ENCODE data around the gene USP22. TPM values are rescaled to one million over a fixed set of nuclear protein-coding genes. Genes with fewer than 3 reads are reported as not detected.

USP22 gene
- total and polyA plus RNA-seq, 2 of the 4 experiments (the other 2 are of a cell fraction), result 161 to 319 TPM

DNA sequence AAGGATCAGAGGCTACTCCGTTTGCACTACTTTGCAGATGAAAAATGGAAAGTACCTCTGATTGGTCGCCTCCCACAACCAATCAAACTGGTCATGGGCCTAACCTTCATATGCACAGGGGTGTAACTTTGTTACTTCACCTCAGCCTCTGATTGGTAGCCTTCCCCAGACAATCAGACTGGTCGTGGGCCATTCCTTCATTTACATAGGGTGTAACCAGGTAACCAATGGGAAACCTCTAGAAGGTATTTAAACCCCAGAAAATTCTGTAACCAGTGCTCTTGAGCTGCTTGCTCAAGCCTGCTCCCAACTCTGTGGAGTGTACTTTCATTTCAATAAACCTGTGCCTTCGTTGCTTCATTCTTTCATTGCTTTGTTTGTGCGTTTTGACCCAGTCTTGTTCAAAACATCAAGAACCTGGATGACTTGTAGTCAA is 39.2 kb upstream of the USP22 start:
- no peak overlapping the region for H2BK120ac ChIP-seq (ENCODE audit: low read depth, low read length)
- no peaks in the 10 kb centered on the region for H4K20me1 ChIP-seq (ENCODE audit: insufficient read depth, low read length)
- H2BK20ac ChIP-seq (ENCODE audit: low read depth, low read length), result no peak overlapping the region
- H2AK5ac ChIP-seq (ENCODE audit: low read depth, low read length), result no peak overlapping the region
- H3K27me3 ChIP-seq (ENCODE audit: control insufficient read depth, insufficient read depth, low read length), result peaks cover 17% of the 10 kb centered on the region
- H4K5ac ChIP-seq (ENCODE audit: low read depth, low read length), result no peak overlapping the region
- TF ChIP-seq MAFK (IDR thresholded peaks at IDR 0.05; ENCODE audit: low read depth, low read length), result no peak
- no peak for TF ChIP-seq FOS (IDR thresholded peaks at IDR 0.05; ENCODE audit: low read depth, low read length)
- no peak for TF ChIP-seq MXI1 (IDR thresholded peaks at IDR 0.05; ENCODE audit: borderline replicate concordance, low read depth, low read length)
- no peak for TF ChIP-seq RAD21 (IDR thresholded peaks at IDR 0.05; ENCODE audit: low read length)
- H3K4me3 ChIP-seq (ENCODE audit: insufficient read depth, low read depth, low read length), result no peak overlapping the region
- dilution Hi-C loops (cut with HindIII; ENCODE audit: low sequenced_read_pairs, unreplicated experiment) (no loop called here), in situ Hi-C loops (cut with MboI; ENCODE audit: low sequenced_read_pairs) (no loop called here), intact Hi-C loops (cut with micrococcal nuclease) (no loop called here)
- no CpG with 5 or more reads among the region's 5 CpGs for WGBS, 2 experiments (ENCODE audit: extremely low coverage in 2 of 2, insufficient read length in 1 of 2)
- ChIA-PET POLR2A (ENCODE audit: unreplicated experiment) (no interaction called here), CTCF (no interaction called here)
- H2BK15ac ChIP-seq (ENCODE audit: low read depth, low read length), result no peak overlapping the region
- H3K56ac ChIP-seq (ENCODE audit: extremely low read depth, insufficient read depth, low read length), result no peak overlapping the region
- H3K36me3 ChIP-seq (ENCODE audit: control insufficient read depth, insufficient read depth, low read length), result no peaks in the 10 kb centered on the region
- H4K8ac ChIP-seq (ENCODE audit: low read depth in 2 of 2, low read length in 2 of 2), result no peak overlapping the region
- H4K91ac ChIP-seq (ENCODE audit: insufficient read depth, low read depth, low read length), result no peak overlapping the region
- no peak overlapping the region for H3K18ac ChIP-seq (ENCODE audit: low read depth, low read length)
- no peak overlapping the region for H3K4ac ChIP-seq (ENCODE audit: low read depth, low read length)
- DNase-seq, result no peak
- H3K4me1 ChIP-seq (ENCODE audit: control insufficient read depth, insufficient read depth, low read length), result no peaks in the 10 kb centered on the region
- H3K9me1 ChIP-seq (ENCODE audit: insufficient read depth, low read length), result no peaks in the 10 kb centered on the region
- no peak overlapping the region for H2AFZ ChIP-seq (replicated peaks; ENCODE audit: low read length, poor library complexity)
- H3K14ac ChIP-seq (replicated peaks; ENCODE audit: low read depth, low read length), result no peak overlapping the region
- H3K27ac ChIP-seq (ENCODE audit: insufficient read depth, low read length), result no peak overlapping the region
- no peak overlapping the region for H3K23ac ChIP-seq (ENCODE audit: low read depth, low read length)
- H2AK9ac ChIP-seq (replicated peaks; ENCODE audit: low read depth, low read length, poor library complexity), result no peak overlapping the region
- H2BK5ac ChIP-seq (ENCODE audit: low read depth, low read length, poor library complexity, severe bottlenecking), result no peak overlapping the region
- no peak overlapping the region for H3K9ac ChIP-seq (ENCODE audit: low read depth, low read length)
- 0 out of 2 replicates have a peak, but pooled peaks cover 3% of the 10 kb centered on the region for H3K9me3 ChIP-seq (ENCODE audit: control insufficient read depth, insufficient read depth, low read length)
- H3K4me2 ChIP-seq (ENCODE audit: low read depth, low read length), result no peak overlapping the region
- ATAC-seq (ENCODE audit: low read depth), result no peak
- no peaks in the 10 kb centered on the region for H3K79me1 ChIP-seq (ENCODE audit: low read depth in 1 of 2, low read length in 2 of 2)
- BruUV-seq (replicated peaks), result no TSS peak
